ENCODE data around the gene PAX9. TPM values are rescaled to one million over a fixed set of nuclear protein-coding genes. Genes with fewer than 3 reads are reported as not detected.

The PAX9 gene
- total and polyA plus RNA-seq, 2 donors from 2014 or later, result 0.19 TPM; not detected in 1

GRCh38 chr14:36649872-36650650 is 11.6 kb upstream of the PAX9 start:
- H3K27ac ChIP-seq (ENCODE audit: low read depth in 2 of 2, low read length in 2 of 2), result no peak overlapping the region
- intact Hi-C loops (cut with DNase I), result no loop called here
- no peak overlapping the region for H3K9ac ChIP-seq (ENCODE audit: low read length in 3 of 3)
- no peak for TF ChIP-seq CTCF (IDR thresholded peaks at IDR 0.05; ENCODE audit: borderline replicate concordance, extremely low read depth, insufficient read depth)
- FAIRE-seq (no peak), DNase-seq (no peak)
- no peaks in the 10 kb centered on the region for H3K36me3 ChIP-seq (ENCODE audit: control insufficient read depth in 2 of 3, insufficient read depth in 3 of 3, low read length in 3 of 3)
- H3K27me3 ChIP-seq (ENCODE audit: control insufficient read depth, insufficient read depth, low read length), result peaks cover 87% of the 10 kb centered on the region
- H3K9me3 ChIP-seq (ENCODE audit: control insufficient read depth in 2 of 3, insufficient read depth in 1 of 3, low read length in 3 of 3), result no peaks in the 10 kb centered on the region
- peaks cover 0 to 9% (median 2%) of the 10 kb centered on the region in 3 donors for H3K4me1 ChIP-seq (ENCODE audit: control insufficient read depth in 2 of 3, insufficient read depth in 2 of 3, low read depth in 1 of 3, low read length in 3 of 3)
- no peak overlapping the region for H3K4me3 ChIP-seq (ENCODE audit: low read length in 3 of 3)

GRCh38 chr14:36652542-36653201 is 9.0 kb upstream of the PAX9 start:
- TF ChIP-seq CTCF (IDR thresholded peaks at IDR 0.05; ENCODE audit: borderline replicate concordance, extremely low read depth, insufficient read depth), result no peak
- H3K27me3 ChIP-seq (ENCODE audit: control insufficient read depth, insufficient read depth, low read length), result peaks cover 94% of the 10 kb centered on the region
- intact Hi-C loops (cut with DNase I), result no loop called here
- no peaks in the 10 kb centered on the region for H3K9me3 ChIP-seq (ENCODE audit: control insufficient read depth in 2 of 3, insufficient read depth in 1 of 3, low read length in 3 of 3)
- no peak overlapping the region for H3K4me3 ChIP-seq (ENCODE audit: low read length in 3 of 3)
- H3K9ac ChIP-seq (ENCODE audit: low read length in 3 of 3), result no peak overlapping the region
- no peaks in the 10 kb centered on the region for H3K36me3 ChIP-seq (ENCODE audit: control insufficient read depth in 2 of 3, insufficient read depth in 3 of 3, low read length in 3 of 3)
- peaks cover 0 to 11% (median 2%) of the 10 kb centered on the region in 3 donors for H3K4me1 ChIP-seq (ENCODE audit: control insufficient read depth in 2 of 3, insufficient read depth in 2 of 3, low read depth in 1 of 3, low read length in 3 of 3)
- FAIRE-seq (no peak), DNase-seq (peak in 1 of 5 donors; percentile 7)
- H3K27ac ChIP-seq (ENCODE audit: low read depth in 2 of 2, low read length in 2 of 2), result no peak overlapping the region

- H3K36me3 ChIP-seq (ENCODE audit: control insufficient read depth in 2 of 3, insufficient read depth in 3 of 3, low read length in 3 of 3), result no peaks in the 10 kb centered on the region
- no peak overlapping the region for H3K9ac ChIP-seq (ENCODE audit: low read length in 3 of 3)
- no peak overlapping the region for H3K4me3 ChIP-seq (ENCODE audit: low read length in 3 of 3)
- intact Hi-C loops (cut with DNase I), result no loop called here
- DNase-seq (peak in 1 of 5 donors; percentile 3), FAIRE-seq (no peak)
- no peak overlapping the region for H3K27ac ChIP-seq (ENCODE audit: low read depth in 2 of 2, low read length in 2 of 2)
- H3K27me3 ChIP-seq (ENCODE audit: control insufficient read depth, insufficient read depth, low read length), result peaks cover 94% of the 10 kb centered on the region
- H3K4me1 ChIP-seq (ENCODE audit: control insufficient read depth in 2 of 3, insufficient read depth in 2 of 3, low read depth in 1 of 3, low read length in 3 of 3), result peaks cover 0 to 4% (median under 1%) of the 10 kb centered on the region in 3 donors
- TF ChIP-seq CTCF (IDR thresholded peaks at IDR 0.05; ENCODE audit: borderline replicate concordance, extremely low read depth, insufficient read depth), result no peak
- no peaks in the 10 kb centered on the region for H3K9me3 ChIP-seq (ENCODE audit: control insufficient read depth in 2 of 3, insufficient read depth in 1 of 3, low read length in 3 of 3)
Observed at GRCh38 chr14:36653413-36653812, 8.2 kb upstream of the PAX9 start.
